ENCODE results near the gene GRAMD1B.
"Not testable (repeated sequence)": the region's sequence is repeated elsewhere in the genome, so short reads cannot be mapped to it uniquely, and the experiment has no call there.

GRAMD1B gene

GRCh38 chr11:123454060-123454651 lies 24.1 kb downstream of the GRAMD1B start:
- ChIA-PET POLR2A (interaction anchor here (1.1 kb wide), 1 partner anchor 25 kb away, joined by 3 read pairs; no protein-coding TSS in a partner anchor), CTCF (interaction anchor here (1.2 to 1.9 kb wide), 3 partner anchors 9 to 48 kb away, joined by 3 to 5 read pairs (median 3); no protein-coding TSS in a partner anchor)
- no peak overlapping the region for H3K4me3 ChIP-seq (ENCODE audit: low read depth, low read length)
- no peak for TF ChIP-seq CTCF (IDR thresholded peaks at IDR 0.05; ENCODE audit: insufficient read depth, low read length, missing control alignments)
- DNase-seq (ENCODE audit: low read depth, low spot score), result no peak

- DNase-seq (ENCODE audit: low read depth, low spot score), result no peak
- ChIA-PET CTCF (interaction anchor here (0.7 to 1.2 kb wide), 2 partner anchors 16 to 48 kb away, joined by 3 read pairs; no protein-coding TSS in a partner anchor), POLR2A (interaction anchor here (1.1 kb wide), 1 partner anchor 25 kb away, joined by 3 read pairs; no protein-coding TSS in a partner anchor)
- no peak for TF ChIP-seq CTCF (IDR thresholded peaks at IDR 0.05; ENCODE audit: insufficient read depth, low read length, missing control alignments)
- no peak overlapping the region for H3K4me3 ChIP-seq (ENCODE audit: low read depth, low read length)
Measured at GRCh38 chr11:123454796-123455195, 24.7 kb downstream of the GRAMD1B start.

GRCh38 chr11:123456448-123456847 lies 26.4 kb downstream of the GRAMD1B start:
- DNase-seq (ENCODE audit: low read depth, low spot score); H3K4me3 ChIP-seq (ENCODE audit: low read depth, low read length): not testable (repeated sequence)
- CTCF ChIA-PET, result interaction anchor here (0.8 kb wide), 1 partner anchor 22 kb away, joined by 3 read pairs; no protein-coding TSS in a partner anchor

GRCh38 chr11:123457187-123457770 lies 27.2 kb downstream of the GRAMD1B start:
- ChIA-PET POLR2A (no interaction called here), CTCF (interaction anchor here (0.8 kb wide), 1 partner anchor 21 kb away, joined by 3 read pairs; no protein-coding TSS in a partner anchor)
- no peak overlapping the region for H3K4me3 ChIP-seq (ENCODE audit: low read depth, low read length)
- TF ChIP-seq CTCF (IDR thresholded peaks at IDR 0.05; ENCODE audit: insufficient read depth, low read length, missing control alignments), result no peak
- DNase-seq (ENCODE audit: low read depth, low spot score), result no peak

More at GRCh38 chr11:123456448-123456847, 26.4 kb downstream of the GRAMD1B start:
- POLR2A ChIA-PET, result not testable (repeated sequence)

GRCh38 chr11:123458501-123458900 lies 28.4 kb downstream of the GRAMD1B start:
- H3K4me3 ChIP-seq (ENCODE audit: low read depth, low read length), result no peak overlapping the region
- ChIA-PET POLR2A (no interaction called here), CTCF (interaction anchor here (1.0 kb wide), 1 partner anchor 21 kb away, joined by 4 read pairs; no protein-coding TSS in a partner anchor)
- no peak for DNase-seq (ENCODE audit: low read depth, low spot score)
- no peak for TF ChIP-seq CTCF (IDR thresholded peaks at IDR 0.05; ENCODE audit: insufficient read depth, low read length, missing control alignments)

- no peak for DNase-seq (ENCODE audit: low read depth, low spot score)
- CTCF ChIA-PET, result interaction anchor here (1.0 to 2.0 kb wide), 3 partner anchors 14 to 52 kb away, joined by 3 to 7 read pairs (median 7); no protein-coding TSS in a partner anchor
- no peak overlapping the region for H3K4me3 ChIP-seq (ENCODE audit: low read depth, low read length)
- POLR2A ChIA-PET, result no interaction called here
- TF ChIP-seq CTCF (IDR thresholded peaks at IDR 0.05; ENCODE audit: insufficient read depth, low read length, missing control alignments), result no peak
Measured at GRCh38 chr11:123460012-123460700, 30.1 kb downstream of the GRAMD1B start.

Data from AG04449 (cell line).